HepG2 (cell line): ENCODE results near the gene MME.

Experiments
- BRD4 ChIP-seq: sonication (generic); formaldehyde crosslinking; IDR thresholded peaks from 2 replicates; pipeline ENCODE4 v1.4.0; 2020; ENCODE audit warnings: missing genetic modification reagents
- EP300 ChIP-seq, 3 experiments: sonication (generic) in 1 of 3; formaldehyde crosslinking in 1 of 3; IDR thresholded peaks; 2 replicates each; pipeline versions ENCODE4 v1.5.1 to v1.6.1; 2011 to 2020; ENCODE audit warnings: low read depth in 2 of 3, low read length in 2 of 3, borderline replicate concordance in 1 of 3, improper control_type of control experiment in 1 of 3, mild to moderate bottlenecking in 1 of 3, missing genetic modification reagents in 1 of 3, moderate library complexity in 1 of 3
- HNRNPH1 ChIP-seq: fragments of 200-400 bp; formaldehyde crosslinking; optimal IDR thresholded peaks from 2 replicates; pipeline ENCODE3; 2017; ENCODE audit warnings: mild to moderate bottlenecking, low read depth, low read length
- JUN ChIP-seq: sonication (generic); formaldehyde crosslinking; IDR thresholded peaks from 2 replicates; pipeline ENCODE4 v1.4.0; 2020; ENCODE audit warnings: mild to moderate bottlenecking, missing genetic modification reagents
- NFYB ChIP-seq: sonication (generic); formaldehyde crosslinking; IDR thresholded peaks from 2 replicates; pipeline ENCODE4 v1.4.0; 2020; ENCODE audit warnings: missing genetic modification reagents
- RAD21 ChIP-seq: fragments of 450-650 bp; formaldehyde crosslinking; IDR thresholded peaks from 2 replicates; pipeline ENCODE4 v1.5.0; 2020; ENCODE audit warnings: mild to moderate bottlenecking
- ZNF670 ChIP-seq: sonication (generic); formaldehyde crosslinking; IDR thresholded peaks from 2 replicates; pipeline ENCODE4 v1.8.0; 2022; ENCODE audit warnings: mild to moderate bottlenecking, missing genetic modification reagents, borderline replicate concordance
- TF ChIP-seq, protein P1 (sequence below): sonication (generic); formaldehyde crosslinking; IDR thresholded peaks from 2 replicates; pipeline ENCODE4 v1.4.0; 2020; ENCODE audit warnings: missing genetic modification reagents
- TF ChIP-seq, protein P2 (sequence below): IDR thresholded peaks from 2 replicates; pipeline ENCODE4 v1.6.1; 2016; ENCODE audit warnings: low read depth, control low read depth
- TF ChIP-seq, protein P3 (sequence below): sonication (generic); formaldehyde crosslinking; IDR thresholded peaks from 2 replicates; pipeline ENCODE4 v1.5.0; 2020; ENCODE audit warnings: missing genetic modification reagents, mild to moderate bottlenecking, borderline replicate concordance
- TF ChIP-seq, protein P4 (sequence below): sonication (generic); formaldehyde crosslinking; IDR thresholded peaks from 2 replicates; pipeline ENCODE4 v1.5.0; 2020; ENCODE audit warnings: mild to moderate bottlenecking, missing genetic modification reagents, moderate library complexity

DNA sequence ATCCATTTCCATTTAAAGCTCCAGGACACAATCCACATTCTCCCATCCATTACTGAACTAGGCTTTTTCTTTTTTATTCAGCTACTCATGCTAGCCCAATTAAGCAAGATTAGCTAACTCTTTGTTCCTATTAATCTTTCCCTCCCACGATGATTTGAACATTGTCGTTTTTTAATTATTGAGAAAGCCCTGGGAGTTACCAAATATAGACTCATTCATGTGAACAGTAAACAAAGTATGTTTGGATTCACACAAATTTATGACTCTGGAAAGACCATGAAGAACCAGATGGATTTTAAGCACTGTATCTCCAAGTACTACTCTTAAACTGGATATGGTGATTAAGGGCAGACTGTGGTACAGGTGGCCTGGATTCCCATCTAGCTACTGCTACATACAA lies 131.1 kb downstream of the MME start:
- TF ChIP-seq NFYB (CRISPR knock-in tag) (no peak), JUN (CRISPR knock-in tag) (no peak), ZNF670 (no peak), HNRNPH1 (no peak), RAD21 (no peak), BRD4 (no peak), EP300 (IDR thresholded peaks at IDR 0.05; ENCODE audit: low read depth in 2 of 2, low read length in 2 of 2) (no peak), EP300 (CRISPR knock-in tag; IDR thresholded peaks at IDR 0.05; ENCODE audit: borderline replicate concordance) (no peak)
- TF ChIP-seq, protein P1, sequence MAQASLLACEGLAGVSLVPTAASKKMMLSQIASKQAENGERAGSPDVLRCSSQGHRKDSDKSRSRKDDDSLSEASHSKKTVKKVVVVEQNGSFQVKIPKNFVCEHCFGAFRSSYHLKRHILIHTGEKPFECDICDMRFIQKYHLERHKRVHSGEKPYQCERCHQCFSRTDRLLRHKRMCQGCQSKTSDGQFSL (CRISPR knock-in tag), result no peak
- TF ChIP-seq, protein P2, sequence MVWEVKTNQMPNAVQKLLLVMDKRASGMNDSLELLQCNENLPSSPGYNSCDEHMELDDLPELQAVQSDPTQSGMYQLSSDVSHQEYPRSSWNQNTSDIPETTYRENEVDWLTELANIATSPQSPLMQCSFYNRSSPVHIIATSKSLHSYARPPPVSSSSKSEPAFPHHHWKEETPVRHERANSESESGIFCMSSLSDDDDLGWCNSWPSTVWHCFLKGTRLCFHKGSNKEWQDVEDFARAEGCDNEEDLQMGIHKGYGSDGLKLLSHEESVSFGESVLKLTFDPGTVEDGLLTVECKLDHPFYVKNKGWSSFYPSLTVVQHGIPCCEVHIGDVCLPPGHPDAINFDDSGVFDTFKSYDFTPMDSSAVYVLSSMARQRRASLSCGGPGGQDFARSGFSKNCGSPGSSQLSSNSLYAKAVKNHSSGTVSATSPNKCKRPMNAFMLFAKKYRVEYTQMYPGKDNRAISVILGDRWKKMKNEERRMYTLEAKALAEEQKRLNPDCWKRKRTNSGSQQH, result no peak
- TF ChIP-seq, protein P3, sequence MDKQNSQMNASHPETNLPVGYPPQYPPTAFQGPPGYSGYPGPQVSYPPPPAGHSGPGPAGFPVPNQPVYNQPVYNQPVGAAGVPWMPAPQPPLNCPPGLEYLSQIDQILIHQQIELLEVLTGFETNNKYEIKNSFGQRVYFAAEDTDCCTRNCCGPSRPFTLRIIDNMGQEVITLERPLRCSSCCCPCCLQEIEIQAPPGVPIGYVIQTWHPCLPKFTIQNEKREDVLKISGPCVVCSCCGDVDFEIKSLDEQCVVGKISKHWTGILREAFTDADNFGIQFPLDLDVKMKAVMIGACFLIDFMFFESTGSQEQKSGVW, result no peak
- TF ChIP-seq, protein P4, sequence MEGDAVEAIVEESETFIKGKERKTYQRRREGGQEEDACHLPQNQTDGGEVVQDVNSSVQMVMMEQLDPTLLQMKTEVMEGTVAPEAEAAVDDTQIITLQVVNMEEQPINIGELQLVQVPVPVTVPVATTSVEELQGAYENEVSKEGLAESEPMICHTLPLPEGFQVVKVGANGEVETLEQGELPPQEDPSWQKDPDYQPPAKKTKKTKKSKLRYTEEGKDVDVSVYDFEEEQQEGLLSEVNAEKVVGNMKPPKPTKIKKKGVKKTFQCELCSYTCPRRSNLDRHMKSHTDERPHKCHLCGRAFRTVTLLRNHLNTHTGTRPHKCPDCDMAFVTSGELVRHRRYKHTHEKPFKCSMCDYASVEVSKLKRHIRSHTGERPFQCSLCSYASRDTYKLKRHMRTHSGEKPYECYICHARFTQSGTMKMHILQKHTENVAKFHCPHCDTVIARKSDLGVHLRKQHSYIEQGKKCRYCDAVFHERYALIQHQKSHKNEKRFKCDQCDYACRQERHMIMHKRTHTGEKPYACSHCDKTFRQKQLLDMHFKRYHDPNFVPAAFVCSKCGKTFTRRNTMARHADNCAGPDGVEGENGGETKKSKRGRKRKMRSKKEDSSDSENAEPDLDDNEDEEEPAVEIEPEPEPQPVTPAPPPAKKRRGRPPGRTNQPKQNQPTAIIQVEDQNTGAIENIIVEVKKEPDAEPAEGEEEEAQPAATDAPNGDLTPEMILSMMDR (CRISPR knock-in tag), result no peak
